Peyer's patch (tissue), 4 donors: Measurements from ENCODE around the gene UBR2. TPM values are rescaled to one million over a fixed set of nuclear protein-coding genes. Genes with fewer than 3 reads are reported as not detected.

Source experiments
- DNase-seq, 3 donors: peaks; one replicate each; pipeline ENCODE4 v3.0.0-alpha.2; 2017 to 2019
- H3K27ac ChIP-seq, 4 donors: fragments of 200-600 bp; sonication (generic); one replicate each; pipeline ENCODE4 v1.5.1; 2016 to 2019
- H3K27me3 ChIP-seq, 2 donors: fragments of 200-600 bp; sonication (generic); one replicate each; pipeline ENCODE4 v1.5.1; 2019
- H3K36me3 ChIP-seq, 3 donors: fragments of 200-600 bp; sonication (generic); one replicate each; pipeline ENCODE4 v1.5.1; 2016 to 2019
- H3K4me1 ChIP-seq, 4 donors: fragments of 200-600 bp; sonication (generic); one replicate each; pipeline ENCODE4 v1.5.1; 2016 to 2019
- H3K4me3 ChIP-seq, 4 donors: fragments of 200-600 bp; sonication (generic); 1 replicate in 3 of 4; 2 replicates in 1 of 4; pipeline ENCODE4 v1.5.1; 2016 to 2019; ENCODE audit warnings: mild to moderate bottlenecking in 1 of 4
- H3K9me3 ChIP-seq, 4 donors: fragments of 200-600 bp; sonication (generic); one replicate each; pipeline ENCODE4 v1.5.1; 2016 to 2019; ENCODE audit warnings: mild to moderate bottlenecking in 1 of 4
- POLR2A ChIP-seq, 2 donors: fragments of 450-650 bp; IDR thresholded peaks; one replicate each; pipeline ENCODE4 v1.5.1; 2017; ENCODE audit warnings: antibody characterized with exemption in 2 of 2, mild to moderate bottlenecking in 2 of 2, moderate library complexity in 2 of 2
- total RNA-seq, 4 donors: library from RNA; depleted of rRNA; stranded (reverse); fragments of >200 nt; gene quantifications; one replicate each; pipeline ENCODE4 v1.1.0, GENCODE V29; 2016
- TF ChIP-seq, protein P1 (sequence below), 6 experiments: fragments of 450-650 bp in 4 of 6; fragments of 200-600 bp in 2 of 6; sonication (generic) in 1 of 6; IDR thresholded peaks; one replicate each; pipeline ENCODE4 v1.5.1; 2017 to 2019; ENCODE audit warnings: antibody characterized with exemption in 6 of 6, mild to moderate bottlenecking in 3 of 6, moderate library complexity in 1 of 6

UBR2 gene
- total RNA-seq, 4 donors from 2014 or later: 36.4 to 51.2 (median 41.1) TPM

DNA sequence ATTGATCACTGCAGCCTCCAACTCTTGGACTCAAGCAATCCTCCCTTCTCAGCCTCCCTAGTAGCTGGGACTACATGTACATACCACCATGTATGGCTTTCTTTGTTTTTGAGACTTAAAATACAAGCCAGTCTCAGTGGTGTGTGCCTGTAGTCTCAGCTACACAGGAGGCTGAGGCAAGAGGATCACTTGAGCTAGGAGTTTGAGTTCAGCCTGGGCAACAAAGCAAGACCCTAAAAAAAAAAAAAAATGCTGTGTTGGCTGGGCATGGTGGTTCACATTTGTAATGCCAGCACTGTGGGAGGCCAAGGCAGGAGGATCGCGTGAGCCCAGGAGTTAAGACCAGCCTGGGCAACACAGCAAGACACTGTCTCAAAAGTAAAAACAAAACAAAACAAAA is 51.7 kb downstream of the UBR2 start:
- DNase-seq: no peak
- TF ChIP-seq, protein P1, sequence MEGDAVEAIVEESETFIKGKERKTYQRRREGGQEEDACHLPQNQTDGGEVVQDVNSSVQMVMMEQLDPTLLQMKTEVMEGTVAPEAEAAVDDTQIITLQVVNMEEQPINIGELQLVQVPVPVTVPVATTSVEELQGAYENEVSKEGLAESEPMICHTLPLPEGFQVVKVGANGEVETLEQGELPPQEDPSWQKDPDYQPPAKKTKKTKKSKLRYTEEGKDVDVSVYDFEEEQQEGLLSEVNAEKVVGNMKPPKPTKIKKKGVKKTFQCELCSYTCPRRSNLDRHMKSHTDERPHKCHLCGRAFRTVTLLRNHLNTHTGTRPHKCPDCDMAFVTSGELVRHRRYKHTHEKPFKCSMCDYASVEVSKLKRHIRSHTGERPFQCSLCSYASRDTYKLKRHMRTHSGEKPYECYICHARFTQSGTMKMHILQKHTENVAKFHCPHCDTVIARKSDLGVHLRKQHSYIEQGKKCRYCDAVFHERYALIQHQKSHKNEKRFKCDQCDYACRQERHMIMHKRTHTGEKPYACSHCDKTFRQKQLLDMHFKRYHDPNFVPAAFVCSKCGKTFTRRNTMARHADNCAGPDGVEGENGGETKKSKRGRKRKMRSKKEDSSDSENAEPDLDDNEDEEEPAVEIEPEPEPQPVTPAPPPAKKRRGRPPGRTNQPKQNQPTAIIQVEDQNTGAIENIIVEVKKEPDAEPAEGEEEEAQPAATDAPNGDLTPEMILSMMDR (IDR thresholded peaks at IDR 0.05): no peak
- no peak for TF ChIP-seq POLR2A (IDR thresholded peaks at IDR 0.05)
- H3K27ac ChIP-seq: no peak overlapping the region
- no peak overlapping the region for H3K4me3 ChIP-seq
- H3K36me3 ChIP-seq: peaks cover 0 to 78% (median 0%) of the 10 kb centered on the region in 3 donors
- no peaks in the 10 kb centered on the region for H3K9me3 ChIP-seq
- H3K4me1 ChIP-seq: no peaks in the 10 kb centered on the region
- H3K27me3 ChIP-seq: no peaks in the 10 kb centered on the region

DNA sequence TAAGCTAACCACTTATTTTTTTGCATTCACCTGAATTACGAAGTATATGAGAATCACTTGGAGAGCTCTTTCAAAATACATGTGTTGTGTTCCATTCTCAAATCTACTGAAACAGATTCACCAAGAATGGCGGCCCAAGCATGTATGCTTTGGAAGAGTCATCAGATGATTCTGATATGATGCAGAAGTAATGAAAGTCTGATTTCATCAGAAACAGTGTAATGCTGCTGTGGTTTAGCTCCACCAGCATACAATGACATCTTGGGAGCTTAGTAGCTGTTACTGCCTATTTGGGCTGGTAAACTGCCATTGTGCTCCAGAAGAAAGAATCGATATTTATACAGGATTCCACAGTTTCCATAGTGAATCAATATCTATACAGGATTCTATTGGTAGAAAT is 52.9 kb downstream of the UBR2 start:
- no peak for TF ChIP-seq POLR2A (IDR thresholded peaks at IDR 0.05)
- TF ChIP-seq, protein P1 (IDR thresholded peaks at IDR 0.05): no peak
- Histone ChIP-seq H3K27ac (no peak overlapping the region), H3K9me3 (no peaks in the 10 kb centered on the region), H3K36me3 (peaks cover 0 to 80% (median 0%) of the 10 kb centered on the region in 3 donors), H3K27me3 (no peaks in the 10 kb centered on the region), H3K4me1 (no peaks in the 10 kb centered on the region), H3K4me3 (no peak overlapping the region)
- no peak for DNase-seq

DNA sequence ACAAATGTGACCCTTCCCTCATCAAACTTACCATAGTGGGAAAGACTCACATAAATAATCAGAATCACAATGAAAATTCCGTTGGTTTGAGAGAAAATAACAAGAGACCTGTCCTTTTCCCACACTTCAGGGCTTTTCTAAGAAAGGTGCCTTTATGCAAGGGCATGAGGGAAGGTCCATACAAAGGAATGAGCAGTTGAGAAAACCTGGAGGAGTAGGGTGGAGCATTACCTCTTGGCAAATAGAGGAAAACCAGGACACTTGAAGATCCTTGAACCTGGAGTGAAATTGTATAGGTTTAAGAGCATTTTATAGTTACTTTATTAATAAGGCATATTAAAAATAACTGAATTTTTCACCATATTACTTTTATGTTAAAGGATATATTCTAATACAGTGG is 54.3 kb downstream of the UBR2 start:
- no peak overlapping the region for H3K4me3 ChIP-seq
- no peak for DNase-seq
- no peaks in the 10 kb centered on the region for H3K27me3 ChIP-seq
- no peaks in the 10 kb centered on the region for H3K9me3 ChIP-seq
- peaks cover 0 to 75% (median 0%) of the 10 kb centered on the region in 3 donors for H3K36me3 ChIP-seq
- H3K4me1 ChIP-seq: no peaks in the 10 kb centered on the region
- no peak for TF ChIP-seq POLR2A (IDR thresholded peaks at IDR 0.05)
- TF ChIP-seq, protein P1 (IDR thresholded peaks at IDR 0.05): no peak
- no peak overlapping the region for H3K27ac ChIP-seq

DNA sequence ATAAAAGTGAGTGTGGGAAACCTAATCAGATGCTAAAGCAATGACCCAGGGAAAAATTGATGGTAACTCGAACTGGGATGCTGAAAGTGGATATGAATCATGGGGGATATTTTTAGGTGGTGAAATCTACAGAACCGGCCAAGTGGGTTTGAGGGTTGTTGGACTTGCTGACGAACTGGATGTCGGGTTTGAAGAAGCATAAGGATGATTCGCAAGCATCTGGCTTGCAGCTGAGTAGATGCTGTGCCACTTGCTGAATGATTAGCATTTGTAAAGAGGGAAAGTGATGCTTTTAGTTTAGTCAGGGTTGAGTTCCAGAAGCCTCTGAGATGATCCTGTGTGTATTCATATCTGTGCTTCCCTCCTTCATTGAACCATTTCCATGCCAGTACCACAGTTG is 54.9 kb downstream of the UBR2 start:
- TF ChIP-seq, protein P1 (IDR thresholded peaks at IDR 0.05): no peak
- no peak for TF ChIP-seq POLR2A (IDR thresholded peaks at IDR 0.05)
- Histone ChIP-seq H3K4me3 (no peak overlapping the region), H3K27me3 (no peaks in the 10 kb centered on the region), H3K27ac (no peak overlapping the region), H3K36me3 (peaks cover 0 to 75% (median 0%) of the 10 kb centered on the region in 3 donors), H3K4me1 (no peaks in the 10 kb centered on the region), H3K9me3 (no peaks in the 10 kb centered on the region)
- no peak for DNase-seq

DNA sequence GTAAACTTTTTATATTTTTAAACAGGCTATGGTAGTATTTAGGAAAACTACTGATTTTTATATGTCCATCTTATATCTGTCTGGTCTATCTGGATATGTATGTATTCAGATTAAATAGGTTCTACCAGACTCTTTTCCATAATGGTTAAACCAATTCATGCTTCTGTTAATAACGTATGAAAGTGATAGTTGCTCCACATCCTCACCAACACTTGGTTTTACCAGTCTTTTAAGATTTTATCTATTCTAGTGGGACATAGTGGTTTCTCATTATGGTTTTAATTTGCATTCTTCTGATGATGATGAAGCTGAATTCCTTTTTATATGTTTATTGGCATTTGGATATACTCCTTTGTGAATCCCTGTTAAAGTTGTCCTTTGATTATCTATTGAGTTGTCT is 56.1 kb downstream of the UBR2 start:
- Histone ChIP-seq H3K27ac (no peak overlapping the region), H3K4me3 (no peak overlapping the region), H3K27me3 (no peaks in the 10 kb centered on the region), H3K4me1 (peaks cover 0 to 6% (median 0%) of the 10 kb centered on the region in 4 donors), H3K36me3 (peaks cover 0 to 73% (median 0%) of the 10 kb centered on the region in 3 donors), H3K9me3 (no peaks in the 10 kb centered on the region)
- no peak for TF ChIP-seq POLR2A (IDR thresholded peaks at IDR 0.05)
- TF ChIP-seq, protein P1 (IDR thresholded peaks at IDR 0.05): no peak
- no peak for DNase-seq

GRCh38 chr6:42624601-42625000 is 60.8 kb downstream of the UBR2 start:
- Histone ChIP-seq H3K27ac (peak overlapping the region in 2 of 4 donors; percentile 22 to 72), H3K4me3 (no peak overlapping the region), H3K9me3 (no peaks in the 10 kb centered on the region), H3K36me3 (peaks cover 0 to 53% (median 0%) of the 10 kb centered on the region in 3 donors), H3K4me1 (peaks cover 0 to 6% (median 0%) of the 10 kb centered on the region in 4 donors), H3K27me3 (no peaks in the 10 kb centered on the region)
- TF ChIP-seq POLR2A (IDR thresholded peaks at IDR 0.05): no peak
- TF ChIP-seq, protein P1 (IDR thresholded peaks at IDR 0.05): no peak
- DNase-seq: no peak
